Endometrial microvascular endothelial cells (primary cell): ENCODE results near the gene CHEK1. TPM values are rescaled to one million over a fixed set of nuclear protein-coding genes. Genes with fewer than 3 reads are reported as not detected.
"Not testable (repeated sequence)": the region's sequence is repeated elsewhere in the genome, so short reads cannot be mapped to it uniquely, and the experiment has no call there.

ENCODE experiments used
- in situ Hi-C: cut with HindIII; loops from 2 replicates; pipeline ENCODE4 v1.10.0; 2017; ENCODE audit warnings: low sequenced_read_pairs, low pct_unique_long_range_greater_than_20kb; ENCODE audit errors: inconsistent ontology term
- total RNA-seq: library from RNA; depleted of rRNA; stranded (reverse); fragments of >200 nt; gene quantifications from one replicate; pipeline ENCODE4 v1.2.3, GENCODE V29; 2015; ENCODE audit errors: inconsistent ontology term

The CHEK1 gene
- total RNA-seq, 1 donor from 2014 or later = 38.7 TPM

- in situ Hi-C loops = no loop called here
Measured at GRCh38 chr11:125688632-125689031, 63.7 kb downstream of the CHEK1 start.

DNA sequence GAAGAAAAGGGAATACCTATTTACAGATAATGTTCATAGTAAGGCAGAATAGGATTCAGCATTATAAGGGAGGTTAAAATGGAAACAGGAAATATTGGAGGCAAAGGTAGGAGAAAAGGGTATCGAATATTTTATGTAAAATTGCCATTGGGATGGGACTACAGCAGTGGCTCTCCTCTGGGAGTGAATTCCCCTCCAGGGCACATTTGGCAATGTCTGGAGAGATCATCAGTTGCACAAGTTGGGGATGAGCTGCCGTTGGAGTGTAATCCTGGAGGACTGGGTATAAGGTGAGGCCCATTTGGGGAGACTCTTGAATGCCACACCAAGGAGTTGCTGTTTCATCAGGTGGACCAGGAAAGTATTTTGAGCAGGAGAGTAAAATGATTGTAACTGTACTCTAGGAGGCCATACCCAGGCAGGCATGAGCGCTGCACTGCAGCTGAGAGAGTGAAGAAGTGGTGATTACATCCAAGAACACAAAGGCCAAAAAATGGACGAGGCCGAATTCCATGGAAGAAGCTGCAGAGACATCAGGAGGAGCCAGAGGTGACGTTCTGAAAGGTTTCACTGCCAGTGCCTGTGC lies 64.4 kb downstream of the CHEK1 start:
- in situ Hi-C loops = no loop called here

- in situ Hi-C loops = no loop called here
Measured at GRCh38 chr11:125690006-125690405, 65.0 kb downstream of the CHEK1 start.

GRCh38 chr11:125692887-125693286 lies 67.9 kb downstream of the CHEK1 start:
- in situ Hi-C loops = no loop called here

- in situ Hi-C loops = no loop called here
Measured at GRCh38 chr11:125694951-125695350, 70.0 kb downstream of the CHEK1 start.

DNA sequence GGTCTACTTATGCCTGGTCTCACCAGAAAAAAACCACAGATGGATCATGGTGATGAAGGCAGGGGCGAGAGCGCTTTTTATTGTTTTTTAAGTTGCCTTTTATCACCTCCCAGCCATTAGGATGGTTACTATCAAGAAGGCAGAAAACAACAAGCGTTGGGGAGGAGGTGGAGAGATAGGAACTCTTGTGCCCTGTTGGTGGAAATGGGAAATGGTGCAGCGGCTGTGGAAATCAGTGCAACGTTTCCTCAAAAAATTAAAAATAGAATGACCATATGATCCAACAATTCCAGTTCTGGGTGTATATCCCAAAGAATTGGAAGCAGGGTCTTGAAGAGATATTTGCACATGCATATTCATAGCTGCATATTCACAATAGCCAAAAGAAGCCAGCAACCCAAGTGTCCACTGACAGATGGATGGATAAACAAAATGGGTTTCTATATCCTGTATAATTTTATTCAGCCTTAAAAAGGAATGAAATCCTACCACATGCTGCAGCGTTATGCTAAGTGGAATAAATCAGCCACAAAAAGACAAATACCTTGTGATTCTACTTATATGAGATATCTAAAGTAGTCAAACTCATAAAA lies 76.2 kb downstream of the CHEK1 start:
- in situ Hi-C loops = no loop called here

DNA sequence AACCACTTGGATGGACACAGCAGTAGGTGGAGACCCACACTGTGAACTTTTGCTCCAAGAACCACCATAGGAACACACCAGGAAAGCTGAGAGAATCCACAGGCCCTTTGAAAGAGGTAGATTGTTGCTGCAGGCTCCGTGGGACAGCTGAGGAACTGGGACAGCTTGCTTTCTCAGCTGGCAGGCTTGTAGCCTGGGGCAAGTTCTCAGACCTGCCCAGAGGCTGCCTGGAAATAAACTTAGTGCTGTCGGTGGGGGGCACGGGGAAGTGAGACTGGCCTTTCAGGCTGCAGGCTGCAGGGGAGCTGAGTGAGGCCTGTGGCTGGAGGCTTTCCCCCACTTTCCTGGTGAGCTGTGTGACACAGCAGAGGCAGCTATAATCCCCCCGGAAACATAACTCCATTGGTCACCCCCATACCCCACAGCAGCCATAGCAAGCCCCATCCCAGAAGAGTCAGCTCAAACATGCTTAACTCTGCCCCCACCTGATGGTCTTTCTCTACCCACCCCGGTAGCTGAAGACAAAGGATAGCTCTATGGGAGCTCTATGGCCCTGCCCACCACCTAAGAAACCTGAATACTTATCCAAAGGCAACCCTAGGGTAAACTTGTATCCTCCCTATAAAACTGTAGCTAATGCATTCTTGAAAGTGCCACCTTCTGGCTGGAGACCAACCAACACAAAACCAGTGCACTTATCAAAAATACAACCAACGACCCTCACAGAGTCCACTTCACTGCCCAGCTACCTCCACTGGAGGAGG lies 77.1 kb downstream of the CHEK1 start:
- in situ Hi-C loops = no loop called here

- in situ Hi-C loops = not testable (repeated sequence)
Measured at GRCh38 chr11:125704686-125705085, 79.7 kb downstream of the CHEK1 start.

DNA sequence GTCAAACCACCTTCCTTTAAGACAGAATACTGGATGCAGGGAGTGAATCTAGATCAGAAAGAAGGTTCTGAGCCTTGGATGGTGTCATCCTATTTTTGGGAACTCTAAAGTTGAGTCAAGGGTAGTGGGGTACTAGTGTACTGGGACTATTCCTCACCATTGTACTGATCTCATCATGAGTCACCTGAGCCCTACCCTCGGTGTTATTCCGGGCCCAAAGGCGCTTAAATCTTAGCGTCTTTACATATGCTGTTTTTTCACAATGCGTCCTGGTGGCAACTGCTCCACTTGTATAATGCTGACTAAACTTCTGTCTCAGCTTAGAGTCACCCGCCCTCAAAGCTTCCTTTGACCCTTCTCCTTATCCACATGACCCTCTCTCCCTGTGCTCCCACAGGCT lies 95.8 kb downstream of the CHEK1 start:
- in situ Hi-C loops = no loop called here

DNA sequence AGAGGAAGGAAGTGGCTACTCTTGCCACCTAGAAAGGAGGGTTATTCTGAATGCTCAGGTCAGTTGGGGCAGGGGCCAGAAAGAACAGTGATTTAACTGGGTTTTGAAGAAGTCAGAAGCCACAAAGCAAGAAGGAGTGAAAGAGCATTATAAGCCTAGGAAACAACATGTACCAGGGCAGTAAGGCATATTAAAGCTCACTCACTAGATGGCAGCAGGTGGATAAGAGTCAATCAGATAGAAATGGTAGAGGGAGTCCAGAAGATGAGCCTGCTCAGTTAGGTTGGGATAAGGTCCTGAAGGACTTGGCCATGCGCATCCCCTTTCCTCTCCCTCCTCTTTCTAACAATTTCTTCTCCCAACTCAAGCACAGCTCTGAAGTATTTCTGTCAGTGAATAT lies 99.2 kb downstream of the CHEK1 start:
- in situ Hi-C loops = no loop called here

Other genes starting within 250 kb of the CHEK1 start
- 30.9 TPM for gene FEZ1, start 128.9 kb upstream of the CHEK1 start, total RNA-seq
- 154 TPM for gene EI24, start 55.7 kb upstream of the CHEK1 start, total RNA-seq
- gene STT3A, start 32.3 kb upstream of the CHEK1 start, total RNA-seq = 272 TPM
- not detected for gene ACRV1, start 55.7 kb downstream of the CHEK1 start, total RNA-seq
- gene PATE1, start 121.1 kb downstream of the CHEK1 start, total RNA-seq = not detected
- not detected for gene PATE2, start 153.7 kb downstream of the CHEK1 start, total RNA-seq
- gene PATE3, start 163.0 kb downstream of the CHEK1 start, total RNA-seq = not detected
- not detected for gene PATE4, start 208.2 kb downstream of the CHEK1 start, total RNA-seq